ENCODE results near the gene MMEL1. TPM values are rescaled to one million over a fixed set of nuclear protein-coding genes. Genes with fewer than 3 reads are reported as not detected.

MMEL1 gene
- total RNA-seq, 1 experiment from 2014 or later: not detected

DNA sequence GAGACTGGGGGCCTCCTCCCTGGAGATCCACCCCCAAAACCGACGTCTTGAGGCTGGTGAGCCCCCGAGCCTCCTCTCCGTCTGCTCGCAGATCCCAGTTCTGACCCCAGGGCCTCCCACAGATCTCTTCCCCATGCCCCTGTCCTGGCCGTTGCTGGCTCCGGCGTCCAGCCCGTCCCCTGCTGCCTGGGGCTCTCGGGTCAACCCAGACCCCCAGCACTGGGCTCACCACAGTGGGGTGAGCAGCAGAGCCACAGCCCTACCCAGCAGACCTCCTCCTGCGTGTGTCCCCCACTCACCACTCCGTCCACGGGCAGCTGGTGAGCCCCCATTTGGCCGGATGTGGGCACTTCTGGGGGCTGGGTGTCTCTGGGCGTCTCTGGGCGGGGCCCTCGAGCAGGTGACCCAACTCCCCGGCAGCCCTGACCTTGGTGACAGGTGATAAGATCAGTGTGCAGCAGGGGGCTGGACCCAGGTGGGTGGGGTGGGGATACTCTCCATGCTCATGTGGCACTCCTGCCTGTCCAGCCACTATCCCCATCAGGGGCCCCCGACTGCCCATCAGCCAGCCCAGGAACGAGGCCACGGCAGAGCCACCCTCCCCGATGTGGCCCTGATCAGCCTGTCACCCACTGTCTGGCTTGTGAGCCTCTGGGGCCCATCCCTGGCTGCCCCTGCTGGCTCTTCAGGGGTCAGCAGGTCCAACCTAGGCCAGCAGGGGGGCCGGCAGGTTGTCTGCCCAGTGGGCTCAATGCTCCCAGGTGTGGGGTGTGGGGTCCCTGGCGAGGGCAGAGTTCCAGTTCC is 75.9 kb downstream of the MMEL1 start:
- Mint-ChIP-seq H3K27ac (no peak overlapping the region), H3K4me3 (no peak overlapping the region), H3K36me3 (no peaks in the 10 kb centered on the region), H3K9me3 (no peaks in the 10 kb centered on the region), H3K27me3 (ENCODE audit: low read depth) (no peaks in the 10 kb centered on the region), H3K4me1 (peaks cover 4% of the 10 kb centered on the region; the same call in 1 of the 2 replicates)
- DNase-seq (ENCODE audit: low spot score) (no peak), ATAC-seq (no peak)
- TF ChIP-seq JUN (CRISPR knock-in tag; IDR thresholded peaks at IDR 0.05) (no peak), NFYB (CRISPR knock-in tag; conservative IDR thresholded peaks at IDR 0.05; ENCODE audit: low read depth) (no peak), NR1H2 (CRISPR knock-in tag; IDR thresholded peaks at IDR 0.05) (no peak), IRF1 (CRISPR knock-in tag; IDR thresholded peaks at IDR 0.05) (no peak), GABPB1 (CRISPR knock-in tag; IDR thresholded peaks at IDR 0.05) (no peak)
- ChIA-PET CTCF (interaction anchor here (0.6 to 1.6 kb wide), 7 partner anchors 9 to 279 kb away, joined by 3 to 8 read pairs (median 4); no protein-coding TSS in a partner anchor), POLR2A (no interaction called here)

GRCh38 chr1:2556277-2556677 is 76.5 kb downstream of the MMEL1 start, which contains the start of gene TNFRSF14:
Gene TNFRSF14, plus strand, starts transcription at chr1:2556371. Its CDS starts 294 bp downstream, at chr1:2556665.
- DNase-seq (ENCODE audit: low spot score) (no peak), ATAC-seq (no peak)
- peaks cover 4% of the 10 kb centered on the region; the same call in 1 of the 2 replicates for H3K4me1 Mint-ChIP-seq
- no peaks in the 10 kb centered on the region for H3K27me3 Mint-ChIP-seq (ENCODE audit: low read depth)
- no peak within 1 kb of the TSS for H3K27ac Mint-ChIP-seq
- H3K9me3 Mint-ChIP-seq: no peaks in the 10 kb centered on the region
- peak; percentile 96 for TF ChIP-seq ZNF423 (CRISPR knock-in tag; IDR thresholded peaks at IDR 0.05)
- TF ChIP-seq, protein P1, sequence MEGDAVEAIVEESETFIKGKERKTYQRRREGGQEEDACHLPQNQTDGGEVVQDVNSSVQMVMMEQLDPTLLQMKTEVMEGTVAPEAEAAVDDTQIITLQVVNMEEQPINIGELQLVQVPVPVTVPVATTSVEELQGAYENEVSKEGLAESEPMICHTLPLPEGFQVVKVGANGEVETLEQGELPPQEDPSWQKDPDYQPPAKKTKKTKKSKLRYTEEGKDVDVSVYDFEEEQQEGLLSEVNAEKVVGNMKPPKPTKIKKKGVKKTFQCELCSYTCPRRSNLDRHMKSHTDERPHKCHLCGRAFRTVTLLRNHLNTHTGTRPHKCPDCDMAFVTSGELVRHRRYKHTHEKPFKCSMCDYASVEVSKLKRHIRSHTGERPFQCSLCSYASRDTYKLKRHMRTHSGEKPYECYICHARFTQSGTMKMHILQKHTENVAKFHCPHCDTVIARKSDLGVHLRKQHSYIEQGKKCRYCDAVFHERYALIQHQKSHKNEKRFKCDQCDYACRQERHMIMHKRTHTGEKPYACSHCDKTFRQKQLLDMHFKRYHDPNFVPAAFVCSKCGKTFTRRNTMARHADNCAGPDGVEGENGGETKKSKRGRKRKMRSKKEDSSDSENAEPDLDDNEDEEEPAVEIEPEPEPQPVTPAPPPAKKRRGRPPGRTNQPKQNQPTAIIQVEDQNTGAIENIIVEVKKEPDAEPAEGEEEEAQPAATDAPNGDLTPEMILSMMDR (IDR thresholded peaks at IDR 0.05): no peak
- CTCF ChIA-PET: interaction anchor here (0.6 to 1.6 kb wide), 7 partner anchors 9 to 280 kb away, joined by 3 to 8 read pairs (median 4); no protein-coding TSS in a partner anchor
- POLR2A ChIA-PET: no interaction called here
- H3K4me3 Mint-ChIP-seq: no peak within 1 kb of the TSS
- no peaks in the 10 kb centered on the region for H3K36me3 Mint-ChIP-seq

DNA sequence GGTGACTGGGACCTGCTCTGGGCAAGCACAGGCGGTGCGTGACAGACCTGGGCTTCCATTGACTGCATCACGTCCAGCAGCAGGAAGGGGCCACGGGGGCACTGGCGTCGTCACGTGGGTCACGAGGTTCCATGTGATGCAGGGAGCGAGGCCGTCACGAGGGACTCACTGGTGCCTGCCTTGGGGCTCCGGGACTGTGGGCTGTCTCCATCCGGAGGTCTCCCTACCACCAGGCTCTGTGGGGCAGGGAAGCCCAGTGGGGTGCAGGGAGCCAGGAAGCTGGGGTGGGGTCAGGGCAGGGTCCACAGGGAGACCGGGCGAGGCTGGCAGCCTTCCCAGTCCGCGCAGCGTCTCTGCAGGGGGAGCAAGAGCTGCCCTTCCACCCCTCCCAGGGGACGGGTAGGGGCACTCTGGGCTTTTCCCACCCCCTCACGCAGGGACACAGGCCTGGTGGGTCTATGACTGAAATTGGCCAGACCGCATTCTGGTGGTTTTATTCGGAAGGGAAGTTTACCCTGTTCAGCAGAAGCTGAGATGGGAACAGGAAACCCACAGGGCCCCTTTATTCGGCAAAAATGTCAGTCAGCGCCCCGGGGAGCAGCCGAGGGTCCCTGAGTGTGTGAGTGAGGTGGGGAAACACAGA is 77.1 kb downstream of the MMEL1 start:
- Mint-ChIP-seq H3K27ac (no peak overlapping the region), H3K9me3 (no peaks in the 10 kb centered on the region), H3K4me3 (no peak overlapping the region), H3K27me3 (ENCODE audit: low read depth) (no peaks in the 10 kb centered on the region), H3K36me3 (no peaks in the 10 kb centered on the region), H3K4me1 (peaks cover 4% of the 10 kb centered on the region; the same call in 1 of the 2 replicates)
- CTCF ChIA-PET: interaction anchor here (0.7 to 1.6 kb wide), 6 partner anchors 8 to 231 kb away, joined by 3 to 8 read pairs (median 4); no protein-coding TSS in a partner anchor
- DNase-seq (ENCODE audit: low spot score) (no peak), ATAC-seq (no peak)
- no peak for TF ChIP-seq ETV6 (CRISPR knock-in tag; IDR thresholded peaks at IDR 0.05)
- TF ChIP-seq GABPB1 (CRISPR knock-in tag; IDR thresholded peaks at IDR 0.05): peak; percentile 25; the same call in 1 of the 2 replicates
- POLR2A ChIA-PET: no interaction called here

- Mint-ChIP-seq H3K4me3 (no peak overlapping the region), H3K27me3 (ENCODE audit: low read depth) (no peaks in the 10 kb centered on the region; the same call in 1 of the 2 replicates), H3K27ac (no peak overlapping the region), H3K4me1 (peaks cover 6% of the 10 kb centered on the region; the same call in 1 of the 2 replicates), H3K36me3 (no peaks in the 10 kb centered on the region), H3K9me3 (no peaks in the 10 kb centered on the region)
- DNase-seq (ENCODE audit: low spot score) (peak; percentile 49), ATAC-seq (no peak; the same call in 1 of the 2 replicates)
- ChIA-PET CTCF (no interaction called here), POLR2A (no interaction called here)
- TF ChIP-seq CBFB (CRISPR knock-in tag; IDR thresholded peaks at IDR 0.05; ENCODE audit: low read depth) (no peak), FOXP1 (CRISPR knock-in tag; IDR thresholded peaks at IDR 0.05; ENCODE audit: borderline replicate concordance) (no peak), PRRX2 (CRISPR knock-in tag; IDR thresholded peaks at IDR 0.05) (no peak), PRDM15 (CRISPR knock-in tag; IDR thresholded peaks at IDR 0.05) (no peak), ZNF281 (CRISPR knock-in tag; IDR thresholded peaks at IDR 0.05) (no peak), ESRRA (CRISPR knock-in tag; IDR thresholded peaks at IDR 0.05; ENCODE audit: borderline replicate concordance) (no peak)
- TF ChIP-seq, protein P2, sequence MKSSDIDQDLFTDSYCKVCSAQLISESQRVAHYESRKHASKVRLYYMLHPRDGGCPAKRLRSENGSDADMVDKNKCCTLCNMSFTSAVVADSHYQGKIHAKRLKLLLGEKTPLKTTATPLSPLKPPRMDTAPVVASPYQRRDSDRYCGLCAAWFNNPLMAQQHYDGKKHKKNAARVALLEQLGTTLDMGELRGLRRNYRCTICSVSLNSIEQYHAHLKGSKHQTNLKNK (CRISPR knock-in tag; IDR thresholded peaks at IDR 0.05): no peak
Measured at GRCh38 chr1:2554621-2555387, 78.0 kb downstream of the MMEL1 start.
